HG03520 (cell line): Measurements from ENCODE around the gene MACROH2A1.

Source experiments
- ATAC-seq: cut with Tn5 transposase; IDR thresholded peaks from one replicate; pipeline ENCODE4 v1.9.1; 2021; ENCODE audit warnings: mild to moderate bottlenecking, moderate library complexity; ENCODE audit not compliant: unreplicated experiment

Gene MACROH2A1

DNA sequence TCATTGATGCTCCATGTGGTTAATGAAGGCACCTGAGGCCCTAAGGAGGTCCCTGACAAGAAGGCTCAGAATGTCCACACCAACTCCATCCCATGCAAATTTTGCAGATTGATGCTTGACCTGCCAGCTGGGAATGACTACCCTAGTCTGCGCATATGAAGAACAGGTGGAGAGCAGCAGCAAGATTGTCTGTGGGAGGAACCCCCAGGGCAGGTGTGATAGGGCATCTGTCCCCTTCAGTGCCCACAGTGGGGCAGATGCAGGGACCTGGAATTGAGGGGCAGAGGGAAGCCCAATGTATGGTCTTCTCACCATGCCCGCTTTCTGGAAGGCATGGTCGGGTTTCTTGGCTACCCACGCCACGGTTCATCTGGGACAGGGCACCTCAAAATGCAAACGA, 79.6 kb downstream of the MACROH2A1 start:
- no peak for ATAC-seq

DNA sequence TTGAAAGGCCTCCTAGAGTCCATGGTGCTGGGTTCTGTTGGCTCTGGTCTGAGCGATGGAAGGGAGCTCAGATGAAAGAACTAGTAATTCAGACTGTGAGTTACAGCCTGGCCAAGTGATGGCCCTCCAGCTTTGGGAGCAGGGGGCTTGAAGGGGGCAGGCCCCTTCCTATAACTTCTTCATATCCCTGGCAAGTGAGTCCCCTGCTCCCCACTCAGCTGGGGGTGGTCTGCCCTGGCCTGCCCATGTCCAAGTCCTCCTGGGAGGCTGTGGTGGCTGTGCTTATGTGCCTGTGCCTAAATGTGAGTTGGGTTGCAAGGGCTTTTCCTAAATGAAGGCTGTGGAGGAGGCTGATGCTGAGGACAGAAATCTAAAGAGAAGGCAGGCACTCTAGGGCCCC, 80.1 kb downstream of the MACROH2A1 start:
- ATAC-seq: no peak

DNA sequence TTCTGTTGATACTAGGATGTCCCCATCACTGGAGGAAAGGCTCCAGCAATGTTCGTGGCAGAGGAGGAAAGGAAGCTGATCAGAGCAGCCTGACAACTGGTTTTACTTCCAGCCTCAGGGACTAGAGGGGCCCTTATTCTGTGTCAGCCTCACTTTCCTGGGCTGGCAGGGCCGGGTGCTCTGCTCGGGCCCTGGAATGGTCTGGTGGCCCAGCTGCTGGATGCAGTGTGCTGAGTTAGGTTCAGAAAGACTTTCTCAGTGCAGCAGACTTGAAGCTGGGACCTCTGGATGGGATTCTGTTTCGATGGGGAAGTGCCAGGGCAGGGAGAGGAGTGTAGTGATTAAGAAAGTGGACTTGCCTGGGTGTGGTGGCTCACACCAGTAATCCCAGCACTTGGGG, 81.0 kb downstream of the MACROH2A1 start:
- ATAC-seq: no peak

DNA sequence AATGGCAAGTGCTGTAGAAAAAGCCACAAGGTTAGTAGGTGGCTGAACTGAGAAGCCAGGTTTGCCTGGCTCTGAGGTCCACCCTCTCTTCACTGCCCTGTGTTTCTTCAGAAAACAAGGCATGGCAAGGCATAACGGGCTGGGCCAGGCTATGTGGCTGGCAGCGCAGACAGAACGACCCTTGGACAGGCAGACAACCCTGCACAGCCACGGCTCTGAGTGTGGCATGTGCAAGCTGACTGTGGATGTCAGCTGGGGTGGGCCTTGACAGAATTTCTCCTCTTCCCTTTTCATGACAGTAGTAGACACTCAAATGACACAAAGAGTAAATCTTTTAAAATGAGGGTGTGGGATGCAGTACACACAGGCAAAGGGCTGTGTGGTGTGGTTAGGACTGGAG, 81.7 kb downstream of the MACROH2A1 start:
- no peak for ATAC-seq

DNA sequence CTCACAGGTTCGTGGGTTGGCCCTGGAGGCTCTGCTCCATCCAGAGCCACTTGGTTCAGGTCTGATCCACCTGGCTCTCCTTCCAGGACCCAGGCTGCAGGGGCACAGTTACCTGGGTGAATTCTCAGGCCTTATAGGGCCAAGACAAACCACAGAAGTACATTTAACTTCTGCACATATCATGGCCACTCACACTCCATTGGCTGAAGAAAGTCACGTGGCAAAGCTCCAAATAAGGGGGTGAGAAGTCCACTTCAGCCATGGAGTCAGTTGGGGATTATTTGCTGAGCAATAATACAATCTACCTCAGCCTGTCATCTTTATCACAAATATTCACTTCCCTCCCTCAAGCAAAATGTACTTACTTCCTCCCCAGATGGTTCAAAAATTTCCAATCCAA, 83.6 kb downstream of the MACROH2A1 start:
- no peak for ATAC-seq

DNA sequence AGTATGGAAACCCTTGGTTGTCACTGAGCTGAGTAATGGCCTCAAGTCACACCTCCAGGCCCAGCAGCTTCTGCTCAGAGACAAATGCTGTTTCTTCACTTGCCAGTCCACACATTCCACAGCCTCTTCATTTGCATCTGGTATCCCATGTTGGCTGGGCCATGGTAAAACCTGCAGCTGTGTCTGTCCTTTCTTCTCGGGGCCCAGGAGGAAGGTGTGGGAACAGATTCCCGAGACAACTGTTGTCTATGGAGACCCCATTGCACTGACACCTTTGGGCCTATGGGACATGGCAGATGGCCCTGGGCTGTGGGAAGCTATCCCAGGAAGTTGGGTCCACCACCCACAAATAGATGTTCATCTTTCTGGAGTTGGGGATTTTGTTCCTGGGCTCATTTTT, 85.1 kb downstream of the MACROH2A1 start:
- no peak for ATAC-seq

DNA sequence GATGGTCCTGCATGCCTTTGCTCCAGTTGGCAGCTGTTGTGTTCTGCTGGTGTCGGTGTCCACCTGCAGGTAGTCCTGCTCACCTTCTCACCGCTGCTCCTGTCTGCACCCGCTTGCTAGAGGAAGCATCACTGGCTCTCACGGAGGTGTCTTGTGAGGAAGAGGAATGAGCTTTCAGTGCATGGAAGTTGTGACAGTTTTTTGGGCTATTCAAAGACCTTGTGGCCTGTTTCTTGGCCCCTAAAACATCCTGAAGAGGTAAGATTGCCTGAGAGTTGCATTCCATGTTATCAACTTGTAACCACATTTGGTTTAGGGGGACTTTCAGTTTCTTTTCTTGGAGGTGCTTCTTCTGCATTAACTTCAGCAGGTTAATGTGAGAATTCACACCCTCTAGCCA, 85.6 kb downstream of the MACROH2A1 start:
- no peak for ATAC-seq

DNA sequence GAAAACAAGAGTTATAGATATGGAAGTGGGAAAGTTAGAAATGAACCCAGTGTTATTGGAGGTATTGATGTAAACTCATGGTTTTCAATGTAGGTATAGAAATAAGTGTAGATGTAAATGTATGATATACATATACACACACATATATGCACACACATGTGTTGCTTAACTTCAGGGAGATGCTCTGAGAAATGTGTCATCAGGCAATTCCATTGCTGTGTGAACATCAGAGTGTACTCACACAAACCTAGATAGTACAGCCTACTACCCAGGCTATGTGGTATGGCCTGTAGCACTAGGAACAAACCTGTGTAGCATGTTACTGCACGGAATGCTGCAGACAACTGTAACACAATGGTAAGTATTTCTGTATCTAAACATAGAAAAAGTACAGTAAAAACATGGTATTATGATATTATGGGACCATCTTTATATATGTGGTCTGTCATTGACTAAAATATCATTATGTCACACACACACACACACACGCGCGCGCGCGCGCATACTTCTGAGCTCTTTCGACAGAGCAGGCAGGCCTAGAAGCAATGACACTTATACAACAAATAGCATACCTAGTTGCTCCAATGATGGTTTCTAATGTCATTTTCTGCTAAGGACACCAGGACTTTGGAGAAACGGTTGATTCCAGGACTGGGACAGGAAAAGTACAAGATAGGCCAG, 86.6 kb downstream of the MACROH2A1 start:
- ATAC-seq: no peak

DNA sequence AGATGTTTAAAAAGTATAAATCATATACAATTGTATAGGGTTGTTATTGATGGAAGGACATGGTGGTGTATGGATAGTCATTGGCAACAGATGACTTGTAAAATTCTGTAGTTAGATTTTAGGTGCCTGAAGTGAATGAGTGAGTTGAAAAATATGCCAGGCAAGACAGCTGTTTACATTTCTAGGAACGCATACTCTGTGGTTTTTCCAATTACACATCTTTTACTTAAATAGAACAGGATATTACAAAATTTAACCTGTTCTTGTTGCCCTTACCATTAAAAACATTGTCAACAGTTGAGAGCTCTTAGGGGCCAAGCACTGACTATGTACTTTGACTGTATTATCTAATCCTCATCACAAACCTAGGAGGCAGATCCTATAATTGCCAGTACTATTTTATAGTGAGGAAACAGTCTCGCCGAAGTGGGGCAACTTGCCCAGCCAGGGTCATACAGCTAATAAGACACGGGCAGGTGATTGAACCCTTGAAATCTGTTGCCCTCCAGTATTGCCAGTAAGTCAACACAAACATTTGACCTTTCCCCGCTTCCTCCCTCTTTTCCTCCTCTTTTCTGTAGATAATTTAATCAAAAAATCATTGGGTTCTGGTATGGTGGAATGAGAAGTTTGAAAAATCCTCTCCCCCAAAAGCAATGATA, 88.6 kb downstream of the MACROH2A1 start:
- no peak for ATAC-seq

DNA sequence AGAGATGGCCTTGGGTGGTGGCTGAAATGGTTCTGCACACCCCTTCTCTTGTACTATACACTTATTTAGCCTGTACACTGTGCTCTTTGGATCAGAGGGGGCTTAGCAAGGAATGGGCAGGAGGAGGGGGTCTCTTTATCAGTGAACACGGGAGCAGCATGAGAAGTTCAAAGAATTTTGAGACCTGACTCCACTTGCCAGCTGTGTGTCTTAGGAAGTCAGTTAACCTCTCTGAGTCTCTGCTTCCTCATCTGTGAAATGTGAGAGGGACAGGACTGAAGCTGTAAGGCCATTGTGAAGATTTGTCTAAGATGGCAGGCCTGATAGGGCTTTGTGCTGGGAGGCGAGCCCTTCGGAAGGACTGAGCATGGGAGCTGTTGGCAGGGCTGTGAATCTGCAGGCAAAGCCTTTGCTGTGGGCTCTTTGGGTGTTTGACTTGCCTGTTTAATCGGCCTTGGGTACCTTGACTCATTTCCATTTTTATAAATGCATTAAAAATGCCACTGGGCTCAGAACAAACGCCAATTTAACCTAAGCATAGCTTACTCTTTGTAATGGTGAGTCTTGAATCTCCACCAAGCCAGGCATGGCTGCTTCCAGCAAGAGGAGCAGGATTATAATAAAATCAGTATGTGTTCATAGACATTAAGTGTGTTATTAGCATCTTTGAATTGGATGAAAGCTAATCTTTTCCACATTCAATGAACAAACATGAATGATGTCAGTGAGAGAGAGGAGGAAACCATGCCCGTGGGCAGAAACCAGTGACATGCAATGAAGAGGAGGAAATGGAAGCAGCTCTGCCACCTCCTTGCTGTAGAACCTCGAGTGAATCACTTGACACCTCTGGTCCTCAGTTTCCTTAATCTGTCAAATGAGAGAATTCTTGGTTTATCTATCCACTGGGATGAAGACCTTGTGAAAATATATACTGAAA, 89.4 kb downstream of the MACROH2A1 start:
- ATAC-seq: no peak

DNA sequence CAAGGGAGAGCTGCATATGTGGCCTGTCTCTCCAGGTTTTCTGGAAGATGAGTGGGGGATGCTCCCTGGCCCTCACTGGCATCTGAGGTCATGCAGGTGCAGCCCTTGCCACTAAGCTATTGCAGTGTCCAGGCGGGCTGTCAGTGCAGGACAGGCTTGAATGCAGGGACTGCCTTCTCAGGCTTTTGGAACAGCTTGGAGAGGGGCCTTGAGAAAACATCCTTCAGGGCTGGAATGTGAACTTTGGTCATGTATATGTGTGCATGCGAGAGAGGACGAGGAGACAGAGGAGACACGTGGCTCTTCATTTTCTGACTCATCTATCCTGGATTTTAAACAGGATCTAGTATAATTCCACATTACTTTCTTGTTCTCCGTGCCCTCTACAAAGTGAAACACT, 90.3 kb downstream of the MACROH2A1 start:
- no peak for ATAC-seq

DNA sequence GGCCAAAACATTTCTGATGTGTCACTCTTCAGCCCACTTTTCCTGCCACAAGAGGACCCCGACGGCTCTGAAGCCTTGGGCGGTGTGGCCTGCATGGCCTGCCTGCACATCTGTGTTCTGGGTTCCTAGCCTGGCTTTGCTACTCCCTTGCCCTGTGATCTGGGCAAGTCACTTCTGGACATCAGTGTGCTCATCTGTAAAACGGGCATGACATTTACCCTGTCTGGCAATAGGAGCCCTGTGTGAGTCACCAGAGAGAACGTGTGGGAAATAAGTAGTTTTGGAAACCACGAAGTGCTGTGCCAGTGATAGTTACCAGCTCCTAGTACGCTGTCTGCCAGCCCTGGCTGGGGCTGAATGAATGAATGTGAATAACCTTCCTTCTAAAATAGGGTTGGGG, 90.8 kb downstream of the MACROH2A1 start:
- ATAC-seq: no peak

DNA sequence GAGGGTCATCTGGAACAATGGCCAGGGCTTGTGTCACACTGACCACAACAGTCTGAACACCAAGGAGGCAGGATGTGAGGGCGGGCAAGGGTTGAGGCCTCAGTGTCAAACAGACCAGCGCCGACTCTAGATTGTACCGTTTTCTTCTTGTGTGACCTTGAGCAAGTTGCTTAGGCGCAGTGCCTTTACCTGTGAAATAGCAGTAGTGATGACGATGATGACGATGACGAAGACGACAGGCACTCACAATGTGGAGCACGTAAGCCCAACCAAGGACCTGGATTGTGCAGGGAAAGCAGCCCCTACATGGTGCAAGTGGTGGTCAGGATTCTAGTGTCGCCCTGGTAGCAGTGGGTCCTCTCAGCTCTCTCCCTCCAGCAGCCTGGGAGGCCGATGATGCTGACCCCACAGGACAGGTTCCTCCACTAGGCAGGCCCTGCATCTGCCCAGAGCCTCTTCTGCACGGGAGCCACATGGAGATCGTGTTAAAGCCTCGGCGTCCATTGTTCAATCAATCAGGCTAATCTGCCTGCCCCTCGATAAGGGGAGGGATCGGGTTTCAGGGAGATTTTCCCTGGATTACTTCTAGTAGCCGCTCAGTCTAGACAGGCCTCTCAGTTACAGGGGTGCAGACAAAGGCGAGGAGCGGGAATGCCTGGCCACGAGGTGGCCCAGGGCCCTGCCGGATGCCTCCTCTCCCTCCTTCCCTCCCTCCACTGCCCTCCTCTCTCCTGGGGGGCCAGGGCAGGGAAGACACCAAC, 91.7 kb downstream of the MACROH2A1 start:
- ATAC-seq: no peak

DNA sequence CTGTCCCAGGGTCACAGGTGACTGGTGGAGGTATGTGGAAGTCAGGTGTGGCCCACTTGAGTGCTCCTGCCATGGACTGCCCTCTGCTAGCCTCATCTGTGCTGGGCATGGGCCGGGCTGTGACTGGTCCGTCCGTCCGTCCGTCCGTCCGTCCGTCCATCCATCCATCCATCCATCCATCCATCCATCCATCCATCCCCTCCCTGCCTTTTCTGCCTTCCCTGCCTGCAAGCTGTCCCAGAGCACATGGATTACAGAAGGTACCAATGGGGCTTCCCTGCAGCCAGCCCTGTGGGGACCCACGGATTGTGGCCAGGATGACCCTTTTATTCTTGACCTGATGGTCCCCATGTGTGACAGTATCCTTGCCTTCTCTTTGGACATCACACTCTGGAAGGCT, 92.5 kb downstream of the MACROH2A1 start:
- no peak for ATAC-seq

DNA sequence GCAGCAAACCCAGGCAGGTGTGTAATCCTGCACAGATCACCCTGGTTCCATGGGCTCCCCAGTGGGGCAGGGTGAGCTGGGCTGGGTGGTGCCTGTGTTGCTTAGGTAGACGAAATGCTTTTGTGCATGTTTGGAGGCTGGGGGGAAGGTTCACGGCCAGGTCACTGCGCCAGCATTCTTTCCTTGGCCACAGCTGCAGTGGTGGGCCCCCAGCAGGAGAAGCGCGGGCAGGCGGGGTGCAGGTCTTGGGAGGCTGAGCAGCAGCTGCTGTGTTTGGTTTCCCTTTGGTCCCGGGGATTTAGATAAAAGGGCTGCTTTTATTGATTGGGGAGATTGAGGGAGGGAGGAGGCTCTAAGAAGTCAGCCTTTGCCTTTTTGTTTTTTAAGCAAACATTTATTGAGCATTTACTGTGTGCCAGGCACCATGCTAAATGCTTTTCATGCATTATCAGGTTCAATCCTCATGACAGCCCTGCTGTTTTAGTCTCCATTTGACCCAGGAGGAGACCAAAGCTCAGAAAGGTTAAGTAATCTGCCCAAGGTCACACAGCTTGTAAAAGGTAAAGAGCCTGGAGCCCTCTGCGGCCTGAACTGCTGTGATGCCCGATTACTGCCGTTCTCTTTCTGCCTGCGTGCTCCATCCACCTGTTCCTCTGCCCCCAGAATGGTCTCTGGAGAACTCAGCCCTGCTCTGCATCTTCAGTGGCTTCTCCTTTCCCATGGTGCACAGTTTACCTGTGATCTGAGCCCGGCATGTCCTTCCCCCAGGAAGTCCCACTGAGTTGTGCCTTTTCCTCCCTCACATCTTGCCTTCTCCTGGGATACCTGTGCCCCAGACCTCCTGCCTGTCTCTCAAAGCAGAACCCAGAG, 94.4 kb downstream of the MACROH2A1 start:
- no peak for ATAC-seq

DNA sequence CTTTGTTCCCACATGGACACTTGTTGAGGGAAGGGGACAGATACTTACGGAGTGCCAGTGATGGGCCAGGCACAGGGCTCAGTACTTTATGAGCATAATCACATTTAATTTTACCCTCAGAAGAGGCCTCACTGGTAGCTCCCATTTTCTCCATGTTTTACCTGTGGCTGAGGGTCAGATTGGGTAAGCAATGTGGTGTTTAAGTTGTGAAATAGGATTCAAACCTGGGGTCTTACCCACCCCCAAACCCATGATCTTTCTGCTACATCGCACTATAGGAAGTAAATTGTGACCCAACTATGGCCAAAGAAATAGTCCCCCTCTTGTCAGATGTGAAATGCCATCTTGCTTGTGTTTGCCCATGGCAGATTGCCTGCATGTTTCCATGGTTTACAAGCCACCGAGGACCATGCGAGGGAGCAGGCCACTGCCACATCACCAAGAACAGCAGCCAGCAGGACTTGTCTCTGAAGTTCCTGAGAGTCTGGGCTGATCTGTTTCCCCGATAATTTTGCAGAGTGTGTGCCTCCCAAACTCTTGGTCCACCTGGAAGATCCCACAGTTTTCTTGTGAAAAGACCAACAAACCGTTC, 95.4 kb downstream of the MACROH2A1 start:
- ATAC-seq: no peak

DNA sequence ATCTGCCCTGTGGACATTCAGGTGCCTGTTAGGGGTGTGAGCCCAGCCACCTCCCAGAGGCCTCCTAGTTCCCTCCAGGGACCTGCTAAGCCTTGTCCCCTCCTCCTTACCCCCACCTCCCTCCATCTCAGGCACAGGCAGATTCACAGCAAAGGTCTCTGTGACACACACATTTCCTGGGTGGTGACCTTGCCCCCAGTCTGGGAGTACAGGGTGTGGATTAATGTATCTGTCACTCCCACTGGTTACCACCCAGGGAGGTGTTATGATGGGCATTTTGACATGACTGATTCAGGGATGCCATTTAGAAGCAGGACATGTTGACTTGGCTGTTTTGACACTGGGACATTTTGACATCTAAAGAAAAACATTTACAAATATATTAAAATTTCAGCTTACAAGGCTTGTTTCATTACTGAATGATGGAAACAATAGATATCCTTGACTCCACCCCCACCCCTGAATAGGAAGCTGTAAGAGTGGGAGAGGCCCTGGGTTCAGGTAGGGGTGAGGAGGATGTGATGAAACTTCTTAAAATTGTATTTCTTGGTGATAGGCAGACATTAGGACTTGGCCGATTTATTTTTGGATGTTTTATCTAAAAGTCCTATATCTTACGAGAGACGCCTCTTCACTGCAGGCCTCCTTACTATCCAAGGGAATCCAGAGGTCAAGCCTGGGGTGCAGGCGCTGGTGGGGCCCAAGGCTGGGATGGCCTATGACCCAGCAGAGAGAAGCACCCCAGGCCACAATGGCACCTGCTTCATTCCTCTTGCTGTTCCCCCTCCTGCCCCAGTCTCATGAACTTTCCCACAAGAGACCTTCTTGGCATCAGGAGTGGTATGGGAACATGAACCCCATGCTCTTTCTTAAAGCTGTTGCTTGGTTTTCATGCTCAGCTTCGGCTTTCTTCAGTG, 101.9 kb downstream of the MACROH2A1 start:
- ATAC-seq: no peak

DNA sequence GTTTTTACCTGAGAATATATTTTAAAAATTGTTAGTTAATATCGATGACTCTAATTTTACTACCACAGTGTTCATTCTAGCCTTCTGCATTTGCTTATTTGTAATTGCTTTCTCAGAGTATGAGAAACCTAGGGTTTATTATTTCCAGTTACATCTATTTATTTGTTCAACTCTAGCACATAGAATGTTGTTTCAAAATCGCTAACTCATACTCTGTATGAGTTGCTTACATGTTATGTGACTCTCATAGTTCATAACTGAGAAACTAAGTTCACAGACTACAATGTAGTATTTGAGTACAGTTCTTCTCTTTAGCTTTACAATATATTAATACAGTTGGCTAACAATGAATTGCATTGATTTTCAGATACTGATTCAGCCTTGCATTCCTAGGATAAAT, 103.2 kb downstream of the MACROH2A1 start:
- no peak for ATAC-seq

DNA sequence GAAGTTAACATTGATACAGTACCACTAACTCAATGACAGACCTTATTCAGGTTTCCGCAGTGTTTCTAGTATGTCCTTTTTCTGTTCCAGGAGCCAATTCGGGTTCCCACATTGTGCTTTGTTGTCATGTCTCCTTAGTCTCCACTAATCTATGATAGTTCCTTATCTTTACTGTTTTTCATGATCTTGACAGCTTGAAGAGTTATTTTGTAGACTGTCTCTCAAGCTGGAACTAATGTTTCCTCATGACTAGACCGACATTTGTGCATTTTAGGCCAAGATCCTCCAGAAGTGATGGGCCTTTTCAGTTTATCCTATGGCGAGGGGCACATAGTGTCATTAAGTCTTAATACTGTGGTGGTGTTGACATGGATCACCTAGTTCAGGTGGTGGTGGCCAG, 104.2 kb downstream of the MACROH2A1 start:
- no peak for ATAC-seq
